GM12801 (cell line): ENCODE results near the gene HPSE2.

Source experiments
- CTCF ChIP-seq: IDR thresholded peaks from one replicate; pipeline ENCODE4 v1.5.1; 2011; ENCODE audit warnings: control low read depth; ENCODE audit not compliant: insufficient read length; ENCODE audit errors: extremely low read depth

HPSE2 gene

DNA sequence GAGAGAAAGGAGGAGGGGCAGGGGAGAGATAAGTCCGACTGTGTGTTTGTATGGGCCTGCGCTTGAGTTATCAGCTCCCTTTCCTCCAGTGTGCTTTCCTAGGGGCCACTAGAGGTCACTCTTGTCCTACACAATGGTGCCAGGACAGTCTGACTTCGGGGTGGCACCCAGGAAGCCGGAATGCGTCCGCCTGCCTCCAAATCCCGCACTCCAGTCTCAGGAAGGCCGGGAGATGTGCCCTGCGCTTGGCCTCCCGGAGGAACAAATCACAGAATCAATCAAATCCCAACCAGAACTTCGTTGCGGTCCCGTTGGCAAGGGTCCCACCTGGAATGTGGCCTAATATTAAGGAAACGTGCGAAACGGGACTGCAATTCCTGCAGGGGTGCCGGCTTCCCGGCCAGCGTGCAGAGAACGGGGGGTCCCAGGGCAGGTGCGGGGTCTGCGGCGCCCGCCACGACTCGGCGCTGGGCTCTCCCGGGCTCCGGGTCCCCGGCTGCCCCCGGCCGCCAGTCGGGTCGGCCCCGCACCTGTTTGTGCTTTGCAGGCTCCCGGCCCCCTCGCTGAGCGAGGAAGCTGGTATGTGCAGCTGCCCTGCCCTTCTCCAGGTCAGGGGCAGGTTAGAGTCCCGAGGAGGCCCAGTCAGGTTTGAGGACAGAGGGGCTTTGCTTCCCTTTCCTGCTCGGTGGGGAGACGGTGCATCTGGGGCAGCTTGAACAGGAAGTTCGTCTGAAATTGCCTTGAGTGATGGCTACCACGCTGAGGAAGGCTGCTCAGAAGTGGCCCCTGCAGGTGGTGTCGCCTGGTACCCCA is 767.9 kb downstream of the HPSE2 start:
- TF ChIP-seq CTCF = no peak

DNA sequence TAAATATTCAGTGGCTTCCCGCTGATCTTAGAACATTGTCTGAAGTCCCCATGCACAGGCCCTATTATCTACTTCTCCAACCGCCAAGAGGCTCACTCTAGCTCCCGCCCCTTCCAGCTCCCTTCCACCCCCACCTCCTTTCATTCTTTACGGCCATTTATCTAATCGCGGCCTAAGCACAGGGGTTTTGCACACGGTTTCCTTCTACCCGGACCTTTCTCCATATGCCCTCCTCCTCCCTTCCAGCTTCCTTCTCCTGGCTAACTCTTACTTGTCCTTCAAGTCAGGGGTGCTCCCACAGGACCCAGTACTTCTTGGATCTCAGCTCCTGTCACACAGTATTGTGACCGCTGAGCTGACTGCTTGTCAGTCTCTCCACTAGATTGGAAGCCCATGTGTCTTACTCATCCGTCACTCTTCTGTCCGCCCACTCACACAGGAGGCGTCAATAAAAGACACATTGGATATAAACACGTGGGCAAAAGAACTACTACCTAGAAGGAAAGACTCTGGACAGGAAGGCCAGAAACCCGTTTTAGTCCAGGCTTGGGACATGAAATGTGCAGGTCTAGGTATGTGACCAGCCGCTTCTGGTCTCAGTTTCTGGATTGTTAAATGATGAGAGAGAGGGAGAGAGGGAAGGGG is 768.7 kb downstream of the HPSE2 start:
- TF ChIP-seq CTCF = no peak

- no peak for TF ChIP-seq CTCF
Observed at GRCh38 chr10:98465866-98466265, 769.8 kb downstream of the HPSE2 start.

DNA sequence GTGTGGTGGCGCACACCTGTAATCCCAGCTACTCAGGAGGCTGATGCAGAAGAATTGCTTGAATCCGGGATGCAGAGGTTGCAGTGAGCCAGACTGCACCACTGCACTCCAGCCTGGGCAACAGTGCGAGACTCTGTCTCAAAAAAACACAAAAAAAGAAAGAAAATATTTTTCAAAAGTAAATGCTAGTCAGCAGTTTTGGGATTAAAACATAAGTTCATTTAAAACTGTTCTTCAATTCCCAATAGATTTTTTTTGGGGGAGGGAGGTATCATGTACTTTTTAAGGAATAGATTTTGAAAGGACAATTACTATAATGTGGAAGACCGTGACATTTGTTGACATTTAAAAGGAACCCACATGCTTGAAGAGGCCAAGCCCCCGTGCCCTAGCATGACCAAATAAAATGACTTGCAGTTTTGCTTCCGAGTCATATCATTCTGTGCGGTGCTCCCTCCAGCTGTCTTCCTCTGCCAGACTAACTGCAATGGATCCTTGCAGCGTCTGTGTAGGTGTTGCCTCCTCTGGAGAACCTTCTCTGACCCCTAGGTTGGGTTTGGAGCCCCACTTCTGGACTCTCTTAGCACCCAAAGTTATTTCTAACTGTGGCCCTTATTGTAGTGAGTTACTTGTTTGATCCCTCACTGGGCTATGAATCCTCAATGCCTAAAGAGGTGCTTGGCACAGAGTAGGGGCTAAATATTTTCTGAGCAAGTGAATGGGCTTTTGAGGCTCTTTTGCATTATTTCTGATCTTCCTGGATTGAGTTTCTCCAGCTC is 771.5 kb downstream of the HPSE2 start:
- TF ChIP-seq CTCF = no peak

DNA sequence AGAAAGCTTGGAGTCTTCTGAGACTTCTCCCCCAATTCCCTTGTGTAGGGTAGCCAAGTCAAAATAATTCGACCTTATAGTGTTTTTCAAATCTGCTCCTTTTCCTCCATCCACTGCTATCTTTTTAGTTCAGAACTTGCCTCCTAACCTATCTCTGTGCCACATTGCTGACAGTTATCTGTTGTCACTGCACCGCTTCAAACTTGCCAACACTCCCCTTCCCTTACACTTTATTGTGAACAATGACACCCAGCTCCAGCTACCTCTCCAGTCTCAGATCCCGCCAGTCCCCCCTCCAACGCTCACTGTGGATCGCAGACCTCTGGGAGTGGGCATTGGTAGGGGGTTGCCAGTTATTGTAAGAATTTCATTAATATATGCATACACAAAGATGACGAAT is 772.6 kb downstream of the HPSE2 start:
- no peak for TF ChIP-seq CTCF

DNA sequence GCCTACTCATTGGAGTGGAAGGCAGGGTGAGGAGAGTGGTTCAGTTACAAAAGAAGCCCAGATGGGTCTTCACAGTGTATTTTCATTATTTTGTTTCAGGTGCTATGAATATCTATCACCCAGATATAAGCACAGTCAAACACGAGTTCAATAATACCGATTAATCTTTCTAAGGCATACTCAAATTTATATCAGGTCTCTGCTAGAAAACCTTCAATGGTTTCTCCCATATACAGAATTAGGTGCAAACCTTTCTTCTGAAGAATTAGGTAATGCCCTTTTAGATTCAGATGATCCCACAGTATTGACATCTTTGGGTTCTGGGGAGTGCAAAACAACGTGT is 774.2 kb downstream of the HPSE2 start:
- no peak for TF ChIP-seq CTCF

GRCh38 chr10:98460837-98461499 is 774.7 kb downstream of the HPSE2 start:
- no peak for TF ChIP-seq CTCF
